Right atrium auricular region (tissue), 2 donors: ENCODE measurements around the gene MTSS2. TPM values are rescaled to one million over a fixed set of nuclear protein-coding genes. Genes with fewer than 3 reads are reported as not detected.

Source experiments
- DNase-seq: peaks from one replicate; pipeline ENCODE4 v3.0.0-alpha.2; 2019; ENCODE audit warnings: low spot score
- H3K27ac ChIP-seq, 2 donors: fragments of 200-600 bp; sonication (generic); 1 replicate in 1 of 2; 2 replicates in 1 of 2; pipeline ENCODE4 v1.5.1; 2016 to 2019
- H3K27me3 ChIP-seq, 2 donors: fragments of 200-600 bp; sonication (generic); one replicate each; pipeline versions ENCODE4 v1.5.1 to v1.6.0; 2017 to 2019
- H3K36me3 ChIP-seq: fragments of 200-600 bp; sonication (generic); one replicate; pipeline ENCODE4 v1.5.1; 2016
- H3K4me1 ChIP-seq, 2 donors: fragments of 200-600 bp; sonication (generic); one replicate each; pipeline versions ENCODE4 v1.5.1 to v1.6.0; 2017 to 2019
- H3K4me3 ChIP-seq, 2 donors: fragments of 200-600 bp; sonication (generic); 1 replicate in 1 of 2; 2 replicates in 1 of 2; pipeline ENCODE4 v1.5.1; 2017 to 2019; ENCODE audit warnings: mild to moderate bottlenecking in 1 of 2, moderate library complexity in 1 of 2
- H3K9me3 ChIP-seq, 2 donors: fragments of 200-600 bp; sonication (generic); one replicate each; pipeline ENCODE4 v1.5.1; 2019
- CTCF ChIP-seq, 2 donors: fragments of 200-600 bp; sonication (generic); IDR thresholded peaks; one replicate each; pipeline ENCODE4 v1.5.1; 2019; ENCODE audit warnings: antibody characterized with exemption in 2 of 2
- total RNA-seq, 2 donors: library from RNA; depleted of rRNA; stranded (reverse); fragments of >200 nt; gene quantifications; one replicate each; pipeline ENCODE4 v1.1.0, GENCODE V29; 2016

Gene MTSS2
- total RNA-seq, 2 donors from 2014 or later = 35.3 to 44.7 TPM

- H3K27ac ChIP-seq = no peak overlapping the region
- H3K36me3 ChIP-seq = no peaks in the 10 kb centered on the region
- H3K4me1 ChIP-seq = peaks cover 0 to 16% of the 10 kb centered on the region in 2 donors
- no peaks in the 10 kb centered on the region for H3K27me3 ChIP-seq
- no peak for TF ChIP-seq CTCF (IDR thresholded peaks at IDR 0.05)
- no peaks in the 10 kb centered on the region for H3K9me3 ChIP-seq
- no peak for DNase-seq
- no peak overlapping the region for H3K4me3 ChIP-seq
Observed at GRCh38 chr16:70651524-70651923, 34.3 kb downstream of the MTSS2 start.

- no peak for TF ChIP-seq CTCF (IDR thresholded peaks at IDR 0.05)
- no peaks in the 10 kb centered on the region for H3K9me3 ChIP-seq
Observed at GRCh38 chr16:70650216-70650615, 35.6 kb downstream of the MTSS2 start.

GRCh38 chr16:70649300-70649699, 36.6 kb downstream of the MTSS2 start:
- no peak overlapping the region for H3K4me3 ChIP-seq
- TF ChIP-seq CTCF (IDR thresholded peaks at IDR 0.05) = no peak

More at GRCh38 chr16:70650216-70650615, 35.6 kb downstream of the MTSS2 start:
- no peak for DNase-seq
- H3K4me1 ChIP-seq = peaks cover 0 to 19% of the 10 kb centered on the region in 2 donors
- no peak overlapping the region for H3K4me3 ChIP-seq
- H3K27ac ChIP-seq = no peak overlapping the region
- H3K27me3 ChIP-seq = no peaks in the 10 kb centered on the region
- H3K36me3 ChIP-seq = no peaks in the 10 kb centered on the region

GRCh38 chr16:70648606-70649005, 37.2 kb downstream of the MTSS2 start:
- Histone ChIP-seq H3K27ac (no peak overlapping the region), H3K36me3 (no peaks in the 10 kb centered on the region), H3K9me3 (no peaks in the 10 kb centered on the region), H3K4me1 (peaks cover 0 to 12% of the 10 kb centered on the region in 2 donors), H3K27me3 (no peaks in the 10 kb centered on the region), H3K4me3 (no peak overlapping the region)
- DNase-seq = no peak
- no peak for TF ChIP-seq CTCF (IDR thresholded peaks at IDR 0.05)

More at GRCh38 chr16:70649300-70649699, 36.6 kb downstream of the MTSS2 start:
- DNase-seq = no peak
- H3K4me1 ChIP-seq = peaks cover 0 to 19% of the 10 kb centered on the region in 2 donors
- no peak overlapping the region for H3K27ac ChIP-seq
- H3K36me3 ChIP-seq = no peaks in the 10 kb centered on the region
- no peaks in the 10 kb centered on the region for H3K9me3 ChIP-seq
- no peaks in the 10 kb centered on the region for H3K27me3 ChIP-seq

GRCh38 chr16:70647441-70648359, 38.2 kb downstream of the MTSS2 start:
- Histone ChIP-seq H3K9me3 (no peaks in the 10 kb centered on the region), H3K27me3 (no peaks in the 10 kb centered on the region), H3K4me1 (peaks cover 0 to 9% of the 10 kb centered on the region in 2 donors), H3K36me3 (no peaks in the 10 kb centered on the region), H3K27ac (no peak overlapping the region), H3K4me3 (no peak overlapping the region)
- DNase-seq = no peak
- no peak for TF ChIP-seq CTCF (IDR thresholded peaks at IDR 0.05)
